WTC11 (cell line): ENCODE data around the gene TMEM151A. TPM values are rescaled to one million over a fixed set of nuclear protein-coding genes. Genes with fewer than 3 reads are reported as not detected.
A peak's percentile ranks its signal among the peaks of the same experiment; 100 is the strongest.

ENCODE experiments used
- ATAC-seq: fragments of 200-7000 bp; cut with Tn5 transposase; 2 replicates; pipeline ENCODE4 v1.10.0; 2021; ENCODE audit warnings: mild to moderate bottlenecking, moderate library complexity
- CTCF ChIA-PET: fragments of 300-600 bp; sonication (Branson Sonifier 250); formaldehyde crosslinking; loops from one replicate; lab custom pipeline; 2021; ENCODE audit warnings: antibody characterized with exemption; lab: Charles Lee
- POLR2A ChIA-PET: fragments of 350-600 bp; sonication (Branson Sonifier 250); formaldehyde crosslinking; loops from one replicate; lab custom pipeline; 2021; ENCODE audit warnings: antibody characterized with exemption; lab: Charles Lee
- DNase-seq: peaks from one replicate; pipeline ENCODE4 v3.0.0; 2021; ENCODE audit warnings: low spot score
- H3K27ac Mint-ChIP-seq: 2 replicates; pipeline ENCODE4 v1.8.0; 2021; ENCODE audit warnings: mixed read lengths
- H3K27me3 Mint-ChIP-seq: 2 replicates; pipeline ENCODE4 v1.8.0; 2021; ENCODE audit warnings: low read depth, mild to moderate bottlenecking, moderate library complexity, mixed read lengths
- H3K36me3 Mint-ChIP-seq: 2 replicates; pipeline ENCODE4 v1.8.0; 2021; ENCODE audit warnings: mixed read lengths
- H3K4me1 Mint-ChIP-seq: 2 replicates; pipeline ENCODE4 v1.8.0; 2022; ENCODE audit warnings: mixed read lengths
- H3K4me3 Mint-ChIP-seq: 2 replicates; pipeline ENCODE4 v1.8.0; 2021; ENCODE audit warnings: mild to moderate bottlenecking, moderate library complexity, mixed read lengths
- H3K9me3 Mint-ChIP-seq: 2 replicates; pipeline ENCODE4 v1.8.0; 2021; ENCODE audit warnings: mixed read lengths
- ATF1 ChIP-seq: sonication (generic); formaldehyde crosslinking; IDR thresholded peaks from 2 replicates; pipeline ENCODE4 v1.8.1; 2023; ENCODE audit warnings: mild to moderate bottlenecking, moderate library complexity, missing genetic modification reagents
- ATF6 ChIP-seq: sonication (generic); formaldehyde crosslinking; IDR thresholded peaks from 2 replicates; pipeline ENCODE4 v1.8.1; 2023; ENCODE audit warnings: mild to moderate bottlenecking, missing genetic modification reagents
- EMX1 ChIP-seq: fragments of 250-450 bp; sonication (Bioruptor Pico); IDR thresholded peaks from 2 replicates; pipeline ENCODE4 v1.8.0; 2021; ENCODE audit warnings: mild to moderate bottlenecking
- ESRRA ChIP-seq: sonication (generic); formaldehyde crosslinking; IDR thresholded peaks from 2 replicates; pipeline ENCODE4 v1.8.1; 2022; ENCODE audit warnings: mild to moderate bottlenecking, missing genetic modification reagents, borderline replicate concordance
- FOXJ3 ChIP-seq: sonication (generic); formaldehyde crosslinking; IDR thresholded peaks from 2 replicates; pipeline ENCODE4 v1.9.0; 2021; ENCODE audit warnings: missing genetic modification reagents, mild to moderate bottlenecking, borderline replicate concordance
- FOXK1 ChIP-seq: sonication (generic); formaldehyde crosslinking; IDR thresholded peaks from 2 replicates; pipeline ENCODE4 v1.8.0; 2022; ENCODE audit warnings: mild to moderate bottlenecking, moderate library complexity, missing genetic modification reagents
- NFATC4 ChIP-seq: fragments of 250-450 bp; sonication (Bioruptor Pico); IDR thresholded peaks from 2 replicates; pipeline ENCODE4 v1.9.0; 2021; ENCODE audit warnings: mild to moderate bottlenecking
- NR1H2 ChIP-seq: sonication (generic); formaldehyde crosslinking; IDR thresholded peaks from 2 replicates; pipeline ENCODE4 v1.9.0; 2021; ENCODE audit warnings: mild to moderate bottlenecking, moderate library complexity, missing genetic modification reagents
- NR2C2 ChIP-seq: sonication (generic); formaldehyde crosslinking; IDR thresholded peaks from 2 replicates; pipeline ENCODE4 v1.8.0; 2022; ENCODE audit warnings: mild to moderate bottlenecking, missing genetic modification reagents
- SMAD3 ChIP-seq: sonication (generic); formaldehyde crosslinking; IDR thresholded peaks from 2 replicates; pipeline ENCODE4 v1.8.0; 2022; ENCODE audit warnings: missing genetic modification reagents, mild to moderate bottlenecking, borderline replicate concordance
- TEAD4 ChIP-seq: sonication (generic); formaldehyde crosslinking; IDR thresholded peaks from 2 replicates; pipeline ENCODE4 v1.8.0; 2022; ENCODE audit warnings: mild to moderate bottlenecking, missing genetic modification reagents
- ZNF396 ChIP-seq: fragments of 250-450 bp; sonication (Bioruptor Pico); IDR thresholded peaks from 2 replicates; pipeline ENCODE4 v1.8.0; 2021; ENCODE audit warnings: mild to moderate bottlenecking, moderate library complexity, borderline replicate concordance
- ZNF423 ChIP-seq: fragments of 250-450 bp; sonication (Bioruptor Pico); IDR thresholded peaks from 2 replicates; pipeline ENCODE4 v2.1.2; 2022; ENCODE audit warnings: mild to moderate bottlenecking, moderate library complexity
- total RNA-seq: library from RNA; stranded (reverse); gene quantifications from 3 replicates; pipeline ENCODE4 v1.2.3, GENCODE V29; 2021
- TF ChIP-seq, protein P1 (sequence below): sonication (generic); formaldehyde crosslinking; IDR thresholded peaks from 2 replicates; pipeline ENCODE4 v1.8.1; 2023; ENCODE audit warnings: mild to moderate bottlenecking, moderate library complexity, missing genetic modification reagents
- TF ChIP-seq, protein P2 (sequence below): sonication (generic); formaldehyde crosslinking; IDR thresholded peaks from 2 replicates; pipeline ENCODE4 v1.8.1; 2023; ENCODE audit warnings: mild to moderate bottlenecking, missing genetic modification reagents, moderate library complexity
- TF ChIP-seq, protein P3 (sequence below): fragments of 250-450 bp; sonication (Bioruptor Pico); IDR thresholded peaks from 2 replicates; pipeline ENCODE4 v1.9.0; 2021; ENCODE audit warnings: mild to moderate bottlenecking

Gene TMEM151A
- total RNA-seq, 1 experiment from 2014 or later: 2.2 TPM

- TF ChIP-seq FOXJ3 (CRISPR knock-in tag) (0 out of 2 replicates have a peak, but pooled peaks have one; percentile 48), TEAD4 (CRISPR knock-in tag) (no peak), ZNF423 (CRISPR knock-in tag) (peak; percentile 42; the same call in 1 of the 2 replicates), FOXK1 (CRISPR knock-in tag) (no peak), ATF6 (CRISPR knock-in tag) (no peak), NFATC4 (no peak), ZNF396 (CRISPR knock-in tag) (no peak), NR2C2 (CRISPR knock-in tag) (no peak), ESRRA (CRISPR knock-in tag) (peak; percentile 80)
- TF ChIP-seq, protein P1, sequence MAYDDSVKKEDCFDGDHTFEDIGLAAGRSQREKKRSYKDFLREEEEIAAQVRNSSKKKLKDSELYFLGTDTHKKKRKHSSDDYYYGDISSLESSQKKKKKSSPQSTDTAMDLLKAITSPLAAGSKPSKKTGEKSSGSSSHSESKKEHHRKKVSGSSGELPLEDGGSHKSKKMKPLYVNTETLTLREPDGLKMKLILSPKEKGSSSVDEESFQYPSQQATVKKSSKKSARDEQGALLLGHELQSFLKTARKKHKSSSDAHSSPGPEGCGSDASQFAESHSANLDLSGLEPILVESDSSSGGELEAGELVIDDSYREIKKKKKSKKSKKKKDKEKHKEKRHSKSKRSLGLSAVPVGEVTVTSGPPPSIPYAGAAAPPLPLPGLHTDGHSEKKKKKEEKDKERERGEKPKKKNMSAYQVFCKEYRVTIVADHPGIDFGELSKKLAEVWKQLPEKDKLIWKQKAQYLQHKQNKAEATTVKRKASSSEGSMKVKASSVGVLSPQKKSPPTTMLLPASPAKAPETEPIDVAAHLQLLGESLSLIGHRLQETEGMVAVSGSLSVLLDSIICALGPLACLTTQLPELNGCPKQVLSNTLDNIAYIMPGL (CRISPR knock-in tag): 0 out of 2 replicates have a peak, but pooled peaks have one; percentile 20
- TF ChIP-seq, protein P2, sequence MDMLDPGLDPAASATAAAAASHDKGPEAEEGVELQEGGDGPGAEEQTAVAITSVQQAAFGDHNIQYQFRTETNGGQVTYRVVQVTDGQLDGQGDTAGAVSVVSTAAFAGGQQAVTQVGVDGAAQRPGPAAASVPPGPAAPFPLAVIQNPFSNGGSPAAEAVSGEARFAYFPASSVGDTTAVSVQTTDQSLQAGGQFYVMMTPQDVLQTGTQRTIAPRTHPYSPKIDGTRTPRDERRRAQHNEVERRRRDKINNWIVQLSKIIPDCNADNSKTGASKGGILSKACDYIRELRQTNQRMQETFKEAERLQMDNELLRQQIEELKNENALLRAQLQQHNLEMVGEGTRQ (CRISPR knock-in tag): 0 out of 2 replicates have a peak, but pooled peaks have one; percentile 10
- TF ChIP-seq, protein P3, sequence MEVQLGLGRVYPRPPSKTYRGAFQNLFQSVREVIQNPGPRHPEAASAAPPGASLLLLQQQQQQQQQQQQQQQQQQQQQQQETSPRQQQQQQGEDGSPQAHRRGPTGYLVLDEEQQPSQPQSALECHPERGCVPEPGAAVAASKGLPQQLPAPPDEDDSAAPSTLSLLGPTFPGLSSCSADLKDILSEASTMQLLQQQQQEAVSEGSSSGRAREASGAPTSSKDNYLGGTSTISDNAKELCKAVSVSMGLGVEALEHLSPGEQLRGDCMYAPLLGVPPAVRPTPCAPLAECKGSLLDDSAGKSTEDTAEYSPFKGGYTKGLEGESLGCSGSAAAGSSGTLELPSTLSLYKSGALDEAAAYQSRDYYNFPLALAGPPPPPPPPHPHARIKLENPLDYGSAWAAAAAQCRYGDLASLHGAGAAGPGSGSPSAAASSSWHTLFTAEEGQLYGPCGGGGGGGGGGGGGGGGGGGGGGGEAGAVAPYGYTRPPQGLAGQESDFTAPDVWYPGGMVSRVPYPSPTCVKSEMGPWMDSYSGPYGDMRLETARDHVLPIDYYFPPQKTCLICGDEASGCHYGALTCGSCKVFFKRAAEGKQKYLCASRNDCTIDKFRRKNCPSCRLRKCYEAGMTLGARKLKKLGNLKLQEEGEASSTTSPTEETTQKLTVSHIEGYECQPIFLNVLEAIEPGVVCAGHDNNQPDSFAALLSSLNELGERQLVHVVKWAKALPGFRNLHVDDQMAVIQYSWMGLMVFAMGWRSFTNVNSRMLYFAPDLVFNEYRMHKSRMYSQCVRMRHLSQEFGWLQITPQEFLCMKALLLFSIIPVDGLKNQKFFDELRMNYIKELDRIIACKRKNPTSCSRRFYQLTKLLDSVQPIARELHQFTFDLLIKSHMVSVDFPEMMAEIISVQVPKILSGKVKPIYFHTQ (CRISPR knock-in tag): no peak
Measured at GRCh38 chr11:66289548-66290329, 2.0 kb upstream of the TMEM151A start (continued).

DNA sequence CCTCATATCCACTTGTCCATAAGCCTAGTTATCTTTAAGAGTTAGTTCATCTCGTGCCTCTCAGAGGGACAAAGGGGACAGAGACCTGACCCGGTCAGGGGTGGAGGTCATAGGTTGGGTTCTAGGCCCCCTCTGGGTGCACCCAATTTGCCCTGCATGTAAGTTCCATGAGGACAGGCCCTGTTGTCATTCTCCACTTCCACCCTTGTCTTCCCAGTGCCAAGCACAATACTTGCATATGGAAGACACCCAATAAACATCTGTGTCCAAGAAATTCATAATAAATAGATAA is 1.4 kb upstream of the TMEM151A start:
- peaks cover 37% of the 10 kb centered on the region for H3K27me3 Mint-ChIP-seq
- ATAC-seq (no peak), DNase-seq (no peak)
- ChIA-PET CTCF (interaction anchor here (1.8 to 2.5 kb wide), 5 partner anchors 8 to 27 kb away, joined by 5 to 18 read pairs (median 16); partner anchors contain the start of genes CD248 and RAB1B), POLR2A (interaction anchor here (1.4 to 1.8 kb wide), 2 partner anchors 46 to 176 kb away, joined by 4 read pairs; partner anchors contain the start of genes PELI3 and RIN1)
- H3K36me3 Mint-ChIP-seq: no peaks in the 10 kb centered on the region
- H3K4me1 Mint-ChIP-seq: peaks cover 20% of the 10 kb centered on the region
- no peaks in the 10 kb centered on the region for H3K9me3 Mint-ChIP-seq
- no peak for TF ChIP-seq ATF1 (CRISPR knock-in tag)
- no peak for TF ChIP-seq EMX1
- TF ChIP-seq NR1H2 (CRISPR knock-in tag): no peak
- no peak for TF ChIP-seq TEAD4 (CRISPR knock-in tag)
- TF ChIP-seq SMAD3 (CRISPR knock-in tag): no peak
- peak overlapping the region; percentile 96 for H3K4me3 Mint-ChIP-seq
- H3K27ac Mint-ChIP-seq: peak overlapping the region; percentile 72; the same call in 1 of the 2 replicates
